ENCODE results near the gene STXBP3. TPM values are rescaled to one million over a fixed set of nuclear protein-coding genes. Genes with fewer than 3 reads are reported as not detected.

The STXBP3 gene
- total and polyA plus RNA-seq, 9 of the 15 experiments (the other 6 are each of a cell fraction or from before 2014, with no cell fraction given): 32.5 to 52.5 (median 39.2) TPM

DNA sequence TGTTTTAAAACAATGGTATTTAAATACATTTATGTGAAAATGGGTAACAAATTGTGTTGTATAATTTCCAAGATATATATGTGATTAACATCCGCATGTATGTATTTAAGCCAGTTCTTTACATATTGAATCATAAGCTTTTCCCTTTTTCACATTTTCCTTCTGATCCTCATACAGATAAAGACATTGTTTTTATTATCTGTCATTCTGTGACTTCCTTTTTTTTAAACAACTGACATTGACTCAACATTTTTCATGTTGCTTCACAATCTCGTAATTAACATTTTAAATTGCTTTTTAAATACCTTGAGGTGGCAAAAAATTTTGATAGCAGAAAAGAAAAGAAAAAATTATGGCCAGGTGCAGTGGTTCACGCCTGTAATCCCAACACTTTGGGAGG, 1.4 kb downstream of the STXBP3 start (continued):
- no peak for TF ChIP-seq CREB1 (IDR thresholded peaks at IDR 0.05)
- TF ChIP-seq CREB1 (CRISPR knock-in tag; IDR thresholded peaks at IDR 0.05): no peak
- no peak for TF ChIP-seq RAD21 (CRISPR knock-in tag; conservative IDR thresholded peaks at IDR 0.05 in 1 of 2, IDR thresholded peaks at IDR 0.05 in 1 of 2)
- no peak for TF ChIP-seq RBM17 (IDR thresholded peaks at IDR 0.05; ENCODE audit: borderline replicate concordance, low read depth, low read length)
- TF ChIP-seq HLTF (IDR thresholded peaks at IDR 0.05): no peak
- no peak for TF ChIP-seq PHTF2 (CRISPR knock-in tag; IDR thresholded peaks at IDR 0.05)
- TF ChIP-seq PURB (CRISPR knock-in tag; IDR thresholded peaks at IDR 0.05; ENCODE audit: low read depth): no peak
- no peak for TF ChIP-seq NR2C1 (IDR thresholded peaks at IDR 0.05)
- TF ChIP-seq NR2C1 (tag; IDR thresholded peaks at IDR 0.05): no peak
- TF ChIP-seq, protein P1, sequence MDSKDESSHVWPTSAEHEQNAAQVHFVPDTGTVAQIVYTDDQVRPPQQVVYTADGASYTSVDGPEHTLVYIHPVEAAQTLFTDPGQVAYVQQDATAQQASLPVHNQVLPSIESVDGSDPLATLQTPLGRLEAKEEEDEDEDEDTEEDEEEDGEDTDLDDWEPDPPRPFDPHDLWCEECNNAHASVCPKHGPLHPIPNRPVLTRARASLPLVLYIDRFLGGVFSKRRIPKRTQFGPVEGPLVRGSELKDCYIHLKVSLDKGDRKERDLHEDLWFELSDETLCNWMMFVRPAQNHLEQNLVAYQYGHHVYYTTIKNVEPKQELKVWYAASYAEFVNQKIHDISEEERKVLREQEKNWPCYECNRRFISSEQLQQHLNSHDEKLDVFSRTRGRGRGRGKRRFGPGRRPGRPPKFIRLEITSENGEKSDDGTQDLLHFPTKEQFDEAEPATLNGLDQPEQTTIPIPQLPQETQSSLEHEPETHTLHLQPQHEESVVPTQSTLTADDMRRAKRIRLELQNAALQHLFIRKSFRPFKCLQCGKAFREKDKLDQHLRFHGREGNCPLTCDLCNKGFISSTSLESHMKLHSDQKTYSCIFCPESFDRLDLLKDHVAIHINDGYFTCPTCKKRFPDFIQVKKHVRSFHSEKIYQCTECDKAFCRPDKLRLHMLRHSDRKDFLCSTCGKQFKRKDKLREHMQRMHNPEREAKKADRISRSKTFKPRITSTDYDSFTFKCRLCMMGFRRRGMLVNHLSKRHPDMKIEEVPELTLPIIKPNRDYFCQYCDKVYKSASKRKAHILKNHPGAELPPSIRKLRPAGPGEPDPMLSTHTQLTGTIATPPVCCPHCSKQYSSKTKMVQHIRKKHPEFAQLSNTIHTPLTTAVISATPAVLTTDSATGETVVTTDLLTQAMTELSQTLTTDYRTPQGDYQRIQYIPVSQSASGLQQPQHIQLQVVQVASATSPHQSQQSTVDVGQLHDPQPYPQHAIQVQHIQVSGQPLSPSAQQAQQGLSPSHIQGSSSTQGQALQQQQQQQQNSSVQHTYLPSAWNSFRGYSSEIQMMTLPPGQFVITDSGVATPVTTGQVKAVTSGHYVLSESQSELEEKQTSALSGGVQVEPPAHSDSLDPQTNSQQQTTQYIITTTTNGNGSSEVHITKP (IDR thresholded peaks at IDR 0.05; ENCODE audit: partially characterized antibody): no peak
- TF ChIP-seq, protein P2, sequence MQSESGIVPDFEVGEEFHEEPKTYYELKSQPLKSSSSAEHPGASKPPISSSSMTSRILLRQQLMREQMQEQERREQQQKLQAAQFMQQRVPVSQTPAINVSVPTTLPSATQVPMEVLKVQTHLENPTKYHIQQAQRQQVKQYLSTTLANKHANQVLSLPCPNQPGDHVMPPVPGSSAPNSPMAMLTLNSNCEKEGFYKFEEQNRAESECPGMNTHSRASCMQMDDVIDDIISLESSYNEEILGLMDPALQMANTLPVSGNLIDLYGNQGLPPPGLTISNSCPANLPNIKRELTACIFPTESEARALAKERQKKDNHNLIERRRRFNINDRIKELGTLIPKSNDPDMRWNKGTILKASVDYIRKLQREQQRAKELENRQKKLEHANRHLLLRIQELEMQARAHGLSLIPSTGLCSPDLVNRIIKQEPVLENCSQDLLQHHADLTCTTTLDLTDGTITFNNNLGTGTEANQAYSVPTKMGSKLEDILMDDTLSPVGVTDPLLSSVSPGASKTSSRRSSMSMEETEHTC (IDR thresholded peaks at IDR 0.05): no peak
- TF ChIP-seq TAF15 (IDR thresholded peaks at IDR 0.05; ENCODE audit: low read depth, low read length): no peak
- TF ChIP-seq, protein P3, sequence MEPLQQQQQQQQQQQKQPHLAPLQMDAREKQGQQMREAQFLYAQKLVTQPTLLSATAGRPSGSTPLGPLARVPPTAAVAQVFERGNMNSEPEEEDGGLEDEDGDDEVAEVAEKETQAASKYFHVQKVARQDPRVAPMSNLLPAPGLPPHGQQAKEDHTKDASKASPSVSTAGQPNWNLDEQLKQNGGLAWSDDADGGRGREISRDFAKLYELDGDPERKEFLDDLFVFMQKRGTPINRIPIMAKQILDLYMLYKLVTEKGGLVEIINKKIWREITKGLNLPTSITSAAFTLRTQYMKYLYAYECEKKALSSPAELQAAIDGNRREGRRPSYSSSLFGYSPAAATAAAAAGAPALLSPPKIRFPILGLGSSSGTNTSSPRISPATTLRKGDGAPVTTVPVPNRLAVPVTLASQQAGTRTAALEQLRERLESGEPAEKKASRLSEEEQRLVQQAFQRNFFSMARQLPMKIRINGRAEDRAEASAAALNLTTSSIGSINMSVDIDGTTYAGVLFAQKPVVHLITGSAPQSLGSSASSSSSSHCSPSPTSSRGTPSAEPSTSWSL (CRISPR knock-in tag; IDR thresholded peaks at IDR 0.05; ENCODE audit: borderline replicate concordance): no peak
- TF ChIP-seq NR2F6 (CRISPR knock-in tag; IDR thresholded peaks at IDR 0.05): no peak
- TF ChIP-seq ZNF274 (IDR thresholded peaks at IDR 0.05; ENCODE audit: borderline replicate concordance, low read depth, low read length): no peak
- TF ChIP-seq, protein P4, sequence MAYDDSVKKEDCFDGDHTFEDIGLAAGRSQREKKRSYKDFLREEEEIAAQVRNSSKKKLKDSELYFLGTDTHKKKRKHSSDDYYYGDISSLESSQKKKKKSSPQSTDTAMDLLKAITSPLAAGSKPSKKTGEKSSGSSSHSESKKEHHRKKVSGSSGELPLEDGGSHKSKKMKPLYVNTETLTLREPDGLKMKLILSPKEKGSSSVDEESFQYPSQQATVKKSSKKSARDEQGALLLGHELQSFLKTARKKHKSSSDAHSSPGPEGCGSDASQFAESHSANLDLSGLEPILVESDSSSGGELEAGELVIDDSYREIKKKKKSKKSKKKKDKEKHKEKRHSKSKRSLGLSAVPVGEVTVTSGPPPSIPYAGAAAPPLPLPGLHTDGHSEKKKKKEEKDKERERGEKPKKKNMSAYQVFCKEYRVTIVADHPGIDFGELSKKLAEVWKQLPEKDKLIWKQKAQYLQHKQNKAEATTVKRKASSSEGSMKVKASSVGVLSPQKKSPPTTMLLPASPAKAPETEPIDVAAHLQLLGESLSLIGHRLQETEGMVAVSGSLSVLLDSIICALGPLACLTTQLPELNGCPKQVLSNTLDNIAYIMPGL (CRISPR knock-in tag; IDR thresholded peaks at IDR 0.05): no peak
- no peak for TF ChIP-seq TARDBP (IDR thresholded peaks at IDR 0.05)
- no peak for TF ChIP-seq CEBPG (CRISPR knock-in tag; IDR thresholded peaks at IDR 0.05)
- peak in 1 of 2 experiments; percentile 62; a peak in 2 of 4 replicates for TF ChIP-seq CEBPG (tag; conservative IDR thresholded peaks at IDR 0.05 in 1 of 2, IDR thresholded peaks at IDR 0.05 in 1 of 2)
- TF ChIP-seq MEIS2 (IDR thresholded peaks at IDR 0.05; ENCODE audit: partially characterized antibody): peak; percentile 39
- TF ChIP-seq, protein P5, sequence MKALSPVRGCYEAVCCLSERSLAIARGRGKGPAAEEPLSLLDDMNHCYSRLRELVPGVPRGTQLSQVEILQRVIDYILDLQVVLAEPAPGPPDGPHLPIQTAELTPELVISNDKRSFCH (CRISPR knock-in tag; IDR thresholded peaks at IDR 0.05): no peak
- TF ChIP-seq, protein P5 (tag; IDR thresholded peaks at IDR 0.05): no peak
